NCI-H2081 treated with DMSO at 0.1 percent for 48 hours (cell line): ENCODE data around the gene RTTN.
"Not testable (repeated sequence)": the region's sequence is repeated elsewhere in the genome, so short reads cannot be mapped to it uniquely, and the experiment has no call there.

Source experiments
- DNase-seq: peaks from one replicate; lab custom pipeline; 2025; lab: John Stamatoyannopoulos, UW

The RTTN gene

GRCh38 chr18:70154591-70155194 is 50.8 kb downstream of the RTTN start:
- no peak for DNase-seq

- no peak for DNase-seq
Measured at GRCh38 chr18:70151614-70152013, 53.9 kb downstream of the RTTN start.

GRCh38 chr18:70149616-70150301 is 55.7 kb downstream of the RTTN start:
- no peak for DNase-seq

GRCh38 chr18:70149156-70149555 is 56.3 kb downstream of the RTTN start:
- DNase-seq = no peak

- DNase-seq = no peak
Measured at GRCh38 chr18:70148039-70148938, 57.2 kb downstream of the RTTN start.

GRCh38 chr18:70146174-70146573 is 59.3 kb downstream of the RTTN start:
- DNase-seq = no peak

GRCh38 chr18:70142001-70142400 is 63.5 kb downstream of the RTTN start:
- no peak for DNase-seq

- DNase-seq = no peak
Measured at GRCh38 chr18:70139138-70139537, 66.3 kb downstream of the RTTN start.

GRCh38 chr18:70135604-70136003 is 69.9 kb downstream of the RTTN start:
- DNase-seq = no peak

GRCh38 chr18:70132999-70133398 is 72.5 kb downstream of the RTTN start:
- no peak for DNase-seq

- DNase-seq = no peak
Measured at GRCh38 chr18:70128271-70128670, 77.2 kb downstream of the RTTN start.

- DNase-seq = no peak
Measured at GRCh38 chr18:70127359-70127758, 78.1 kb downstream of the RTTN start.

- DNase-seq = no peak
Measured at GRCh38 chr18:70126832-70127231, 78.7 kb downstream of the RTTN start.

GRCh38 chr18:70124139-70124538 is 81.3 kb downstream of the RTTN start:
- DNase-seq = no peak

- no peak for DNase-seq
Measured at GRCh38 chr18:70121842-70122241, 83.6 kb downstream of the RTTN start.

- no peak for DNase-seq
Measured at GRCh38 chr18:70116949-70117348, 88.5 kb downstream of the RTTN start.

- no peak for DNase-seq
Measured at GRCh38 chr18:70113511-70113910, 92.0 kb downstream of the RTTN start.

- DNase-seq = no peak
Measured at GRCh38 chr18:70110678-70111077, 94.8 kb downstream of the RTTN start.

- DNase-seq = no peak
Measured at GRCh38 chr18:70107091-70107490, 98.4 kb downstream of the RTTN start.

- not testable (repeated sequence) for DNase-seq
Measured at GRCh38 chr18:70102854-70103253, 102.6 kb downstream of the RTTN start.

GRCh38 chr18:70089858-70090257 is 115.6 kb downstream of the RTTN start:
- no peak for DNase-seq

GRCh38 chr18:70086085-70086484 is 119.4 kb downstream of the RTTN start:
- DNase-seq = no peak

GRCh38 chr18:70085641-70086040 is 119.8 kb downstream of the RTTN start:
- DNase-seq = no peak
